Lower leg skin (tissue), 3 donors: ENCODE measurements around the gene GBF1.

ENCODE experiments used
- POLR2A ChIP-seq, 2 donors: fragments of 450-650 bp; IDR thresholded peaks; one replicate each; pipeline ENCODE4 v1.6.1; 2016 to 2017; ENCODE audit warnings: antibody characterized with exemption in 2 of 2, mild to moderate bottlenecking in 1 of 2, moderate library complexity in 1 of 2
- TF ChIP-seq, protein P1 (sequence below), 3 donors: fragments of 450-650 bp; IDR thresholded peaks; one replicate each; pipeline ENCODE4 v1.5.1; 2016; ENCODE audit warnings: antibody characterized with exemption in 3 of 3, mild to moderate bottlenecking in 3 of 3, moderate library complexity in 2 of 3

GRCh38 chr10:102424916-102425315 lies 179.6 kb downstream of the GBF1 start:
- TF ChIP-seq, protein P1, sequence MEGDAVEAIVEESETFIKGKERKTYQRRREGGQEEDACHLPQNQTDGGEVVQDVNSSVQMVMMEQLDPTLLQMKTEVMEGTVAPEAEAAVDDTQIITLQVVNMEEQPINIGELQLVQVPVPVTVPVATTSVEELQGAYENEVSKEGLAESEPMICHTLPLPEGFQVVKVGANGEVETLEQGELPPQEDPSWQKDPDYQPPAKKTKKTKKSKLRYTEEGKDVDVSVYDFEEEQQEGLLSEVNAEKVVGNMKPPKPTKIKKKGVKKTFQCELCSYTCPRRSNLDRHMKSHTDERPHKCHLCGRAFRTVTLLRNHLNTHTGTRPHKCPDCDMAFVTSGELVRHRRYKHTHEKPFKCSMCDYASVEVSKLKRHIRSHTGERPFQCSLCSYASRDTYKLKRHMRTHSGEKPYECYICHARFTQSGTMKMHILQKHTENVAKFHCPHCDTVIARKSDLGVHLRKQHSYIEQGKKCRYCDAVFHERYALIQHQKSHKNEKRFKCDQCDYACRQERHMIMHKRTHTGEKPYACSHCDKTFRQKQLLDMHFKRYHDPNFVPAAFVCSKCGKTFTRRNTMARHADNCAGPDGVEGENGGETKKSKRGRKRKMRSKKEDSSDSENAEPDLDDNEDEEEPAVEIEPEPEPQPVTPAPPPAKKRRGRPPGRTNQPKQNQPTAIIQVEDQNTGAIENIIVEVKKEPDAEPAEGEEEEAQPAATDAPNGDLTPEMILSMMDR (IDR thresholded peaks at IDR 0.05), result no peak
- no peak for TF ChIP-seq POLR2A (IDR thresholded peaks at IDR 0.05)
